HG03045 (cell line): Measurements from ENCODE around the gene PTGFRN.
"Not testable (repeated sequence)": the region's sequence is repeated elsewhere in the genome, so short reads cannot be mapped to it uniquely, and the experiment has no call there.

Experiments
- ATAC-seq: cut with Tn5 transposase; IDR thresholded peaks from one replicate; pipeline ENCODE4 v1.9.1; 2021; ENCODE audit warnings: mild to moderate bottlenecking, moderate library complexity; ENCODE audit not compliant: unreplicated experiment

PTGFRN gene

DNA sequence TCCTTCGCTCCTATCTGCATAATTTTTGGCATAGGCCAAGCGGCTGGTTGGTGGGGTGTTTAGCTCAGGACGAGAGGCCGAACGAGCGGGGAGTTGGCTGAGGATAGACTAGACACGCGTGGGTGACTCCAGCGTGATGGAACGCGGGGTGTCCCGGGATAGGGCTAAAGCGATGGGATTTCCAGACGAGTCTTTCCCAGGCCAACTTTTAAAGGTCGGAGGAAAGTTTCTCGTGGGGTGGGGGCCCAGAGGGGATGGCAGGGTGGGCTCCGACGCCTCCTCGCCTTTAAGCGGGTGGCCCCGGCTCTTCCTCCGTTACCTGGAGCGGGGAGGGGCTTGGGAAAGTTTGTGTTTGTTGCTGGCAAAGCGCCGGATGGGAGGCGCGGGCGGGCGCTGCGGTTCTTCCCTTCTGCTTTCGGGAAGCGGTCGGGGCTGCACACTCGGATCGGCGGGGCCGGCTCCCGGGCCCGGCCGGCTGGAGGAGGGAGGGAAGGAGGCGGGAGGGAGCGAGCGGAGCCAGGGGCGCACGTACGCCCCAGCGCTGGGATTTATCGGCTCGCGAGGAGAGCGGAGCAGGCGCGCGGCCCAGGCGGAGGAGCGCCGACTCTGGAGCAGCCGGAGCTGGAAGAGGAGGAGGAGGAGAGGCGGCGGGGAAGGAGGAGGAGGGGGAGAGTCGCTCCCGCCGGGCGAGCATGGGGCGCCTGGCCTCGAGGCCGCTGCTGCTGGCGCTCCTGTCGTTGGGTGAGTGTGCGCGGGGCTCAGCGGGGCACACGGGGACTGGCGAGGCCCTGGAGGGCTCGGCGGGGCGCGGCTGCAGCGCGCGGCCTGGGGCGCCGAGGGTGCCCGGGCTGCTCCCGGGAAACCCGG lies at the start of gene PTGFRN:
Gene PTGFRN, plus strand, starts transcription at position 405 of the 867 bp plus-strand sequence. Its CDS starts 288 bp downstream, at position 693.
- ATAC-seq = no peak

DNA sequence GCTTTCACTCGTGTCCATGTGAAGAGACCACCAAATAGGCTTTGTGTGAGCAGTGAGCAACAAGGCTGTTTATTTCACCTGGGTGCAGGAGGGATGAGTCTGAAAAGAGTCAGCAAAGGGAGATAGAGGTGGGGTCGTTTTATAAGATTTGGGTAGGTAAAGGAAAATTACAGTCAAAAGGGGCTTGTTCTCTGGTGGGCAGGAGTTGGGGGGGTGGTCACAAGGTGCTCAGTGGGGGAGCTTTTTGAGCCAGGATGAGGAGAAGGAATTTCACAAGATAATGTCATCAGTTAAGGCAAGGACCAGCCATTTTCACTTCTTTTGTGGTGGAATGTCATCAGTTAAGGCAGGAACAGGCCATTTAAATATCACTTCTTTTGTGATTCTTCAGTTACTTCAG lies 49.5 kb upstream of the PTGFRN start:
- not testable (repeated sequence) for ATAC-seq

DNA sequence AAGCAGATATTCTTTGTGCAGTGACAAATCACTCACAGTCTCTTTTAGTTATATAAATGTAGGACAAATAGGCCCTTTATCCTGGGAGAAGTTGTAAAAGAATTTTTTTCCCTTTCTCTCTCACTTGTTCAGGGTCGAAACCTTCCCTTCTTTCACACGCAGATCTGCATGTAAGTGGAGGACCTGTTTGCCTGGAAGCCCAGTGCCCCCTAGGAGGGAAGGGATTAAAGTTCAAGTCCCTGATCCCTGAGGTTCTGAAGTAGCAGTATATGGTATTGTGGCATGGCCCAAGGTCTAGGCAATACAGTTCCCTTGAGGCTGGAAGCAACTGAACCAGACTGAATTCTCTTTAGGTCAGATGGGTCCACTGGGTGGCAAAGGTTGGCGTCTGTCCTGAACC lies 48.6 kb upstream of the PTGFRN start:
- ATAC-seq = no peak

DNA sequence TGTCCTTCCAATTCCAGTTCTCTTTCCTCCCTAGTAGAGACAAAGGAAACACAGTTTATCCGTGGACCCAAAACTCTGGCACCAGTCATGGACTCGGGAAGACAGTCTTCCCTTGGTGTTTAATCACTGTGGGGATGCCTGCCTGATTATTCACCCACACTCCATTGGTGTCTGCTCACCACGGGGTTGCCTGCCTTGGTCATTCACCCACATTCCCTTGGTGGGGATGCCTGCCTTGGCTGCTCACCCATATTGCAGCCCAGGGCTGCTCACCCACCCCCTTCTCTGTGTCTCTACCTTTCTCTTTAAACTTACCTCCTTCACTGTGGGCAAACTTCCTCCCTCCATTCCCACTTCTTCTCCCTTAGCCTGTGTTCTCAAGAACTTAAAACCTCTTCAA lies 46.7 kb upstream of the PTGFRN start:
- ATAC-seq = not testable (repeated sequence)

DNA sequence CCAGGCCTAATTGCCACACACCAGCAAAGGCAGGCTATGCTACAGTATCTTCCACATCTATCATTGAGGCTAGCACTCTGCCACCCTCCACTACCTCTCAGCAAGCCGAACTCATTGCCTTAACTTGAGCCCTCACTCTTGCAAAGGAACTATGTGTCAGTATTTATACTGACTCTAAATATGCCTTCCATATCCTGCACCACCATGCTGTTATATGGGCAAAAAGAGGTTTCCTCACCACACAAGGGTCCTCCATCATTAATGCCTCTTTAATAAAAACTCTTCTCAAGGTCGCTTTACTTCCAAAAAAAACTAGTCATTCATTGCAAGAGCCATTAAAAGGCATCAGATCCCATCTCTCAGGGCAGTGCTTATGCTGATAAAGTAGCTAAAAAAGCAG lies 43.2 kb upstream of the PTGFRN start:
- ATAC-seq = not testable (repeated sequence)

DNA sequence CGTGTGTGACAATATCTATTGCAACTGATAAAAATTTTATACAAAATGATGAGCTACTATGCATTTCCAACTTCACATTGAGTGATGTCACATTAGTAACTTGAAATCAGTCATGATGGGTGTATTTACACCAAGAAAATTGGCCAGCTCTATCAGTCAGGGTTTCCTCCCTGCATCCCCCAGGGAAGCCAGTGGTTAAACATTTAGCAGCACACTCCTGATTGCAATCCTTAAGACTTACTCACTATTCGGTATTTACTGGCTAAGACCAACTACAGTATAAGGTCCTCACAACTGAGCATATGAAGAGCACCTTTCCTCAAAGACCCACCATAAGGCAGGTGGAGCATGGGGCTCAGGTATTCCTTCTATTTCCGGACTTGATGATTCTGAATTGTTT lies 41.3 kb upstream of the PTGFRN start:
- ATAC-seq = no peak

DNA sequence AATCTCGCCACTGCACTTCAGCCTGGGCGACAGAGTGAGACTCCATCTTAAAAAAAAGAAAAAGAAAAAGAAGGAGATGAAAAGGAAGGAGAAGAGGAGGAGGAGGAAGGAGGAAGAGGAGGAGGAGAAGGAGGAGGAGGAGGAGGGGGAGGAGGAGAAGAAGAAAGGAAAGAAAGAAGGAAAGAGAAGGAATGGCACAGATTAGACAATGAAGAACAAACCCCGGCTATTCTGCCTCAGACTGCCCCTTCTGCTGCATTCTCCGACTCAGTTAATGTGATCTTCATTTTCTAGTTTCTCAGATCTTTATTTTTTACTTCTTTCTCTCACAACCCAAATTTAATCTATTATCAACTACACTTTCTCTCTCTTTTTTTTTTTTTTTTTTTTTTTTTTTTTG lies 40.1 kb upstream of the PTGFRN start:
- ATAC-seq = no peak

DNA sequence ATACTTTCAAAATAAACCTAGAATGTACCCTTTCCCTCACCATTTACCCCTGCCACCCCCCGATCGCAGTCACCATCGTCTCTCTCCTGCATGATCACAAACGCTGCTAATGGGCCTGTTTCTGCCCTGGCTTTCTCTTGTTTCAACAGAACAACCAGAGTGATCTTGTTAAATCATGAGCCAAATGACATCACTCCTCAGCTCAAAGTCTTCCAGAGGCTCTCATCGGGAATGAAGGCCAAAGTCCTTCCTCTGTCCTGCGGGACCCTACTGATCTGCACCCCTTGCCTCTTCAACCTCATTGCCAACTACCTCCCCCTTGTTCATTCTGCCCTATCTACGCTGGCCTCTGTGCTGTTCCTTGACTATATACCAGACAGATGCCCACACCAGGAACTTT lies 39.4 kb upstream of the PTGFRN start:
- no peak for ATAC-seq

DNA sequence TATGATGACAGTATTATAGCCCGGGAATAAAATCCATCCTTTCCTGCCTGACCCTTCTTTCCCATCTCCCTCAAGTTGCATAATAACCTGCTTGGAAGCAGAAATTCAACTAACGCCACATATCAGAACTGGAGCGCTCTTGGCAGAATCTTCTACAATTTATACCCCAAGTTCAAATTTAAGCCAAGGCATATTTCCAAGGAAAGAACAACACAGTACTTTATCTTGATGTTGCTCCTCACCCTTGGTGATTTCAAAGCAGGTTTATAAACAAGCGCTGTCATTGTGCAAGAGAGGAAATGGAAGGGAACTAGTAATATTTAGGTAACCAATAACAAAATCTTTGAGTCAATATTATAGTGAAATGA lies 38.0 kb upstream of the PTGFRN start:
- no peak for ATAC-seq

DNA sequence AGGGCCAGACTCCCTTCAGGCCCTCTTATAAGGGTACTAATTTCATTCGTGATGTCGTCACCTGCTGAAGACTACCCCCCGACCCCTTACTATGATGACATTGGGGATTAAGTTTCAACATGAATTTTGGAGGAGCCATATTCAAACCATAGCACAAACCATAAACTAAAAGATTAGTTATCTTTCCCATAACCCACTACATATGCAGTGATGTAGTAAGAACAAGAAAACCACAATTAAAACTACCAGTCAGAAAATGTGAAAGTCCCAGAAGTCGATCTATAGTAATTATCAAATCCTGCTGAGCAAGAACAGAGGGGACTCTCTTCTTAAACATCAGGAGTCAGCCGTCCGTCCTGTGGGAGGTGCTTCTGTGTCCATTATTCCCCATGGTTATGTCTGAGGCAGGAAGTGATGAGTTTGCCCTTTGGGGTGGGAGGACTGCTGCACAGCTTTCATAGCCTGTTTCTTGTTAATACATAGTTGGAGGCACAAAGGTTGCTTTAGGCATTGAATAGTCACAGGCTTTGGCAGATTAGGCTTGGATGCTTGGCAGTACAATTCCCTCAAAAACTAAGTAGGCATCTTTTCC lies 35.9 kb upstream of the PTGFRN start:
- no peak for ATAC-seq

DNA sequence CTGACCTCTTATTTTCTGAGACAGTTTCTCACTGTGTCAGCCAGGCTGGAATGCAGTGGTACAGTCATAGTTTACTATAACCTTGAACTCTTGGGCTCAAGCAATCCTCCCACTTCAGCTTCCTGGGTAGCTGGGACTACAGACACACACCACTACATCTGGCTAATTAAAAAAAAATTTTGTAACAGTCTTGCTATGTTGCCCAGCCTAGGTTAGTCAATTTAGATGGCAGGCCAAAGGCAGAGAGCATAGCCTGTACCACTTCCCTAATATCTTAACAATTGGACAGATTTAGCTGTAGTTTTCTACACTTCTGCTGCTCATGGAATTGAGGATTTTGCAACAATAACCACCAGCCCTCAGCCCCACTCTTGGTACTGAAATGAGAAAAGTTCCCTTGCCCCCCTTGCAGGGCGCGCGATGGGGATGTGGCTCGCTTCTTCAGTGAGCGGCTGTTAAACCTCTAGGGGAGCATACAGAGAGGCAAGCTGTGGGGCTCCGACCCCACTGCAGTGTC lies 34.9 kb upstream of the PTGFRN start:
- ATAC-seq = no peak

DNA sequence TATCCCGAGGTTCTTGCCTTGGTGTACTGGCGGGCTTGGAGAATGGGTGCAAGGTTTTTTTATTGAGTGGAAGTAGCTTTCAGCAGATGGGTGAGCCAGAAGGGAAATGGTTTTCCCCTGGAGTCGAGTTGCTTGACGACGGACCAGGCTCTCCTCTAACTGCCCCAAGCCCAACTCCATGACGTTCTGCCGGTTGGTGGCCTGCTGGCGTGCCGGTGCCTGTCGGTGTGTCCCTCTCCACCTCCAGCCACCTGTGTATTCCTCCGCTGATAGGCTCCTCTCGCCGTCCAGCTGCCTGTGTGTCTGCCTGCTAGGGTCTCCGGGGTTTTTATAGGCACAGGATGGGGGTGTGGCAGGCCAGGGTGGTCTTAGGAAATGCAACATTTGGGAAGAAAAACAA lies 34.3 kb upstream of the PTGFRN start:
- no peak for ATAC-seq

DNA sequence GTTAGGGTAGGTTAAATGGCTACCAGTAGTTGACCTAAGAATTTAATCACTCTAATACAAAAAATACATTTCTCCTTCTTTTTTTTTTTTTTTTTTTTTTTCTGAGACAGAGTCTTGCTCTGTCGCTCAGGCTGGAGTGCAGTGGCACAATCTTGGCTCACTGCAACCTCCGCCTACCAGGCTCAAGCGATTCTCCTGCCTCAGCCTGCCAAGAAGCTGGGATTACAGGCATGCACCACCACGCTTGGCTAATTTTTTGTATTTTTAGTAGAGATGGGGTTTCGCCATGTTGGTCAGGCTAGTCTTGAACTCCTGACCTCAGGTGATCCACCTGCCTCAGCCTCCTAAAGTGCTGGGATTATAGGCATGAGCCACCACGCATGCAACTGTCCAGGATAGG lies 33.8 kb upstream of the PTGFRN start:
- ATAC-seq = not testable (repeated sequence)

DNA sequence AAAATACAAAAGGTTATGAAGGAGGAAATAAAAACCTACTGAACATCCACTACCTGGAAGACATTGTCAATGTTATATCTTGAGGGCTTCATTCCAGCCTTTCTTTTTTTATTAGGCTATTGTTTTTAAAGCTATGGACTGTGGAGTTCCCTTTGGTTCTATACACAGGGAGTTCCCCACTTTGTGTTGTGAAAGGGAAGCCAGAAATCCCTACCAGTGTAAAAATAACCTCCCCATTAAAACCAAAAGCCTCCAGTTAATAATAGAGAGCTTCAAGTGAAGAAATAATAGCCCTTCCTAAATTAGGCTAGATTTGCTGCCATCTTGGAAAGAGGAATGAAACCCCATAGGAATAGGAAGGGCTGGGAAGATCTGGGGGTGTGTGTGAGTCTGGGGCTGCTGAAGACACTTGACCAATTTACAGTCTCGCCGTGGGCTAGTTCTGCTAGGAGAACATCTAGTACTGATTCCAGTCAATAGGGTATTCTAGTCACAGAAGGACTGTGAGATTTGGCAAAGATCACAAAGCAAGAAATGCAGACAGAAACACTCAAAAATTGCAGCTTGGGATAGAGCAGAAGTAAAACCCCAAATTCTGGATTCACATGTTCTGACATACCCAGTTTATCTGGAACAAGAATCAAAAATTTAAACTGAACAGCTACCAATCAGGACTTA lies 32.4 kb upstream of the PTGFRN start:
- no peak for ATAC-seq

DNA sequence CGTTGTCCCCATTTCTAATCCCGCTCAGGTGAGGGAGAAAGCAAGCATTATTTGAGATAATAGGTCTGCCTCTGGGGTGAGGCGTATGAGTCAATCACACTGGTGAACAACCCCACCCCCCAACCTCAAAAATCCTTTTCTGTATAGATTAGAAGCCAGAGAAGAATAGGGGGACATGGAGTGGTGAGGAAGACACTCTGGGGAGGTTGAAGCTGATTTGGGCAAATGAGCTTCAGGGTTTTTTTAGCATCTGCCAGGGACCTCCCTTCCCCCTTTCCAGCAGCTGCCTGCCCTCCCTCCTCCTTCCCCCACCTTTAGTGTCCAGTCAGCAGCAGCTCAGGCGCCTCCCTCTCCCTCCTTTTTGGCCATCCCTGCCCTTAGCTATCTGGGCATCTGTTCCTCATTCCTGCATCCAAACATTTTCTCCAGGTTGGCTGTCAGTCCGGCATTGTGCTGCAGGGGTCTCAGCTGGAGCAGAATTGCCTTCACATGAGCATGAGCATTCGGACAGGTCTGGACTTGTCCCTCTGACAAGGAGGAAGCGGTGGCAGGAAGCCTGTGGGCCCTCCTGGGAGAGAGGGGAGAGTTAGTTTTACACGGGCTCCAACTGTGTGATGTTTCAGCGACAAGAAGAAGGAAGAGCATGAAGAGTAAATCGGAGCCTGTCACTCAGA lies 30.8 kb upstream of the PTGFRN start:
- no peak for ATAC-seq

DNA sequence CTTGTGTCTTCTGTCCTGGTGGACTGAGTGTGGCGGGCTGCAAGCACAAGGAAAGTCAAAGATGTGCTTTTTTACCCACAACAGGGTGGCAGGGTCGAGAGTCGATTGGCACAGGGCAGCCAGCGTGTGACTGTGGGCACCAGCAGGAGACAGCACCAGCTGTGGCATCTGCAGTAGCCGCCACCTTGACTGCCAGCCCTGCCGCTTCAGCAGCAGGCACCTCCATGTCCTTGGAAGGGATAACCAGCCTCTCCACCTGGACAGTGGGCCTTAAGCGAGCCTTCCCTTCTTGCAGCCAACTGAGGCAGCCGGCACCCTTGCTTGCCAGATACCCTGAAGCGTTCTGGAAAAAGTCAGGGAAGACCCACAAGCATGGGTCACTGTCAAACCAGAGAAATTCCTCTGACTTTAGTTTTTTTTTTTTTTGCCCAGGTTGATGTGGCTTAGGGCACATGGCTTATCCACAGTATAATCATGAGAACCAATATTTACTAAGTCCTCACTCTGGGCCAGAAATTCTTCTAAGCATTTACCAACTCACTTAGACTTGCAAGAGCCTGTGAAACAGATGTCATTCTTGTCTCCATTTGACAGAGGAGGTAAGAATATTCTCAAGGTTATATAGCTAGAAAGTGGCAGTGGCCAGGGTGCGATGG lies 30.1 kb upstream of the PTGFRN start:
- no peak for ATAC-seq

DNA sequence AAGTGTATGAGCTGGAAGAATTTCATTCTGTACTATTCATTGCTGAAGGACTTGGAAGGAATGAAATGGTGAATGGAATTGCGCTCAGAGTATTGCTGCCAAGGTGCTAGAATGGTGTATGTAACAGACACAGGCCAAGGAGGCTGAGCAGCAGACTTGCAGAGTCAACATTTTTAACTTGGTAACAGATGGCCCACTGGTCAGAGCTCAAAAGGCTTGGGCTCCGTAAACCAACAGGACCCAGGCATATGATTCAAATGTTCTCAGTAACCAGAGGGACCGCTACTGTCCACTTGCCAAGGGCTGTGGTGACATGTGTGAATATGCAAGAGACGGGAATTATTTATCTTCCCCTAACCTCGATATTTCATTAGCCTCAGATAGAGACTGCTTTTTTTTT lies 28.8 kb upstream of the PTGFRN start:
- ATAC-seq = no peak

DNA sequence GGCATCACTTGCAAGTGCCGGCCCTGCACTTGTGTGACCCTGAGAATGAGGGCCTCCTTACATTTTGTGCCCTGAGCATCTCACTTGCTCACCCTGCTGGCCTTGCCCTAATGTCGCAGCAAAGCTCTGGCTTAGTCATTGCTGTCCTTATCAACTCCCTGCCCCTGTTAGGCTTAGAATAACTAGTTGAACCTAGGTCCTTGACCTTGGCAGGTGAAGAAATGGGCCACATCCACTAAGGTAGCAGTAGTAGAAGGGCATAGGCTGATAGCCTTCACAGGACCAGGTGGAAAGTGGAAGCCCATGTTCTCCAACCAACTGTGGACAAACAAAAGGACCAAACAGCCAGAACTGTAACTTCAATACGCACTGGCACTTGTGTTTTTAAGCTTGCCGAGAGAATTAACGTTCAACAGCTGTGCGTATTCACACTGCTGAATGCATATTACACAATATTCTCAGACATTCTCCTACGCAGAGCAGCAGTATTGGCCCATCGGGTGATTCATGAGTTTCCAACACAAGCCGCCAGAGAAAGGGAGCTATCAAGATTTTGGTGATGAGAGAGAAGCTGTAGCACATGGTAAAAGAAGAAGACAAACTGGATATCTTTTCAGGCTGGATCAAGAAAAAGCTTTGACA lies 27.7 kb upstream of the PTGFRN start:
- ATAC-seq = no peak

DNA sequence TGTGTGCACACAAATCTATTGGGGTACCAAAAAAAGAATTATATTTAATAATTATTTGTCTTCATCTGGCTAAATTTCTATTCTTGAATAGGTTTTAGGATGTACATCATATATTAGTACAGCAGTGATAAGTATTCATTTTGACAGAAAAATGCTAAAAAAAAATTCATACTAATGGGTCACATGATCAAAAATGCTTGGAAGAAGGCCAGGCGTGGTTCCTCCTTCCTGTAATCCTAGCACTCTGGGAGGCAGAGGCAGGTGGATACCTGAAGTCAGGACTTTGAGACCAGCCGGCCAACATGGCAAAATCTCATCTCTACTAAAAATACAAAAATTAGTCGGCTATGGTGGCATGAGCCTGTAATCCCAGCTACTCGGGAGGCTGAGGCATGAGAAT lies 26.9 kb upstream of the PTGFRN start:
- no peak for ATAC-seq

DNA sequence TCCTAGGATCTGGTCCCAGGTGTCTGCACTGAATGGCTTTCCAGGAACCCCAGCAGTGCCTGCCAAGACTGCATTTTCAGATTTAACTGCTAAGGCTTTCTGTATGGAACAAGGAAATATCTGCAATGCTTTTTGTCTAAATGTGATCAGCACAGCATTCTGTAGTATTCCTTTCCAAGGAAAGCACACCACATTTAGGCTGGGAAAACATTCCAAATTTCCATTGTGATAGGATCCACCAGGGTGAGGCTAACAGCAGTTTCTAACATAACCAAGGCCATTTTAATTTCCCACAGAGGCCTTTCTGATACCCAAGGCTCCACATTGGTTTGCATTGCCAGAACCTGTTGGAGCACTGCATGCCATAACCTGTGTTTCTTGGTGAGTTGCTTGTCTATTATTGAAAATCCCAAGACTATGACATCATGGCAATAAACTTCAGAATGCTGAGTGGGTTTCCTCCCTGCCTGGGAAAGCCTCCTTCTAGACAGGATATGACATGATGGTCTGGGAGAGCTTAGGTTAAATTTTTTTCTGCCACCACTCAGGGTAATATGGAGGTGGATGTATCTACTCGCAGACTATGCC lies 23.3 kb upstream of the PTGFRN start:
- ATAC-seq = no peak
